Myometrial cell (primary cell): ENCODE results near the gene PMEPA1. TPM values are rescaled to one million over a fixed set of nuclear protein-coding genes. Genes with fewer than 3 reads are reported as not detected.

Experiments used
- total RNA-seq: library from RNA; depleted of rRNA; stranded (reverse); fragments of >200 nt; gene quantifications from 2 replicates; pipeline ENCODE4 v1.2.3, GENCODE V29; 2015

The PMEPA1 gene, protein sequence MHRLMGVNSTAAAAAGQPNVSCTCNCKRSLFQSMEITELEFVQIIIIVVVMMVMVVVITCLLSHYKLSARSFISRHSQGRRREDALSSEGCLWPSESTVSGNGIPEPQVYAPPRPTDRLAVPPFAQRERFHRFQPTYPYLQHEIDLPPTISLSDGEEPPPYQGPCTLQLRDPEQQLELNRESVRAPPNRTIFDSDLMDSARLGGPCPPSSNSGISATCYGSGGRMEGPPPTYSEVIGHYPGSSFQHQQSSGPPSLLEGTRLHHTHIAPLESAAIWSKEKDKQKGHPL
- total RNA-seq = not detected in 2 replicates

GRCh38 chr20:57709823-57710799, at the start of gene PMEPA1:
Gene PMEPA1, minus strand, starts transcription at chr20:57710015. Its CDS starts 433 bp downstream, at chr20:57709582.

DNA sequence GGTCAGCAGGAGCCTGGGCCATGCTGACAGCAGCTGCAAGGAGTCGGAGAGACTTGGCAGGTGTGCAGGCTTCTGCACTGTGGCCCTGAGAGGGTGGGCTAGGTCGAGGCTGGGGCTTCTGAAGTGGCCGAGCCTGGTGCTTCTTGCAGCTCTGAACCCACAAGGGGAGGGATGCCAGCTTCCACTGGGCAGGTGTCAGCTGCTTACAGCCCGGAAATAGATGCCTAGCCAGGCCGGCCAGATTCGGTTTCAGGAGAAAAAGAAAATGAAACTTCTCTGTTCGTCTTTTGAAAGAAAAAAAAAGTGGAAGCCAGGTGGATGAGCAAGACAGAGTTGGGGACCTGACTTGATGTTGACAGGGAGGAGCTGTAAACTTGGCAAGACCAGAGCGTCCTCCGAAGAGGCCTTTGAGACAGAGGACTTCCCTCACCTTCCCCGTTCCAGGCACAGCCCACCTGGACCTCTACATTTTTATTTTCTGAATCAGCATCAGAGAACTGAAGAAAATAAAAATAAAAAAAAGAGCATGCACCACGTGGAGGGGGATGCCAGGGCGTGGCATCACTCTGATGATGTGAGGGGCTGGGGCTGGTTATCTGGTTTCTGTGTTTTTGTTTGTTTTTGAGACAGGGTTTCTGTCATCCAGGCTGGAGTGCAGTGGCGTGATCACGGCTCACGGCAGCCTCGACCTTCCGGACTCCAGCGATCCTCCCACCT, 89.4 kb downstream of the PMEPA1 start, which contains the start of gene ZBP1:
Gene ZBP1, minus strand, starts transcription at position 153 of the 717 bp plus-strand sequence. Its CDS starts 131 bp downstream, at position 22.

Other genes with a start within 250 kb of the PMEPA1 start
- not detected in 2 replicates for gene CTCFL, start 184.9 kb downstream of the PMEPA1 start, total RNA-seq
- gene PCK1, start 148.9 kb downstream of the PMEPA1 start, total RNA-seq = not detected in 2 replicates
- gene ZBP1, start 89.6 kb downstream of the PMEPA1 start, total RNA-seq = not detected in 2 replicates